ENCODE measurements around the gene FAM171A1. TPM values are rescaled to one million over a fixed set of nuclear protein-coding genes. Genes with fewer than 3 reads are reported as not detected.

The FAM171A1 gene
- polyA plus RNA-seq, 1 donor (not counting 4 experiments of a cell fraction or from before 2014, with no cell fraction given): 8.8 TPM

- FAIRE-seq: no peak
- DNase-seq (ENCODE audit: low read depth, low spot score): no peak
- Histone ChIP-seq H4K20me1 (ENCODE audit: control insufficient read depth, extremely low read depth, insufficient read depth, low read length) (no peaks in the 10 kb centered on the region), H3K9me1 (ENCODE audit: control insufficient read depth, extremely low read depth, insufficient read depth, low read length) (no peaks in the 10 kb centered on the region), H3K36me3 (ENCODE audit: control insufficient read depth in 2 of 2, extremely low read depth in 1 of 2, insufficient read depth in 2 of 2, low read length in 2 of 2) (no peaks in the 10 kb centered on the region), H3K4me2 (ENCODE audit: control insufficient read depth, extremely low read depth, insufficient read depth, low read depth, low read length) (no peak overlapping the region), H3K4me3 (ENCODE audit: control insufficient read depth in 2 of 3, extremely low read depth in 1 of 3, insufficient read depth in 2 of 3, low read depth in 1 of 3, low read length in 3 of 3) (no peak overlapping the region), H3K27ac (ENCODE audit: control insufficient read depth, insufficient read depth, low read length) (no peak overlapping the region), H2AFZ (ENCODE audit: control insufficient read depth, low read length) (no peak overlapping the region), H3K9me3 (ENCODE audit: control insufficient read depth, low read depth, low read length) (no peaks in the 10 kb centered on the region), H3K79me2 (ENCODE audit: control insufficient read depth, insufficient read depth, low read length) (no peaks in the 10 kb centered on the region), H3K9ac (ENCODE audit: control insufficient read depth, extremely low read depth, insufficient read depth, low read length) (no peak overlapping the region), H3K4me1 (ENCODE audit: control insufficient read depth, extremely low read depth, insufficient read depth, low read length) (no peaks in the 10 kb centered on the region), H3K27me3 (ENCODE audit: control insufficient read depth, extremely low read depth, insufficient read depth, low read length) (no peaks in the 10 kb centered on the region)
- TF ChIP-seq, protein P1, sequence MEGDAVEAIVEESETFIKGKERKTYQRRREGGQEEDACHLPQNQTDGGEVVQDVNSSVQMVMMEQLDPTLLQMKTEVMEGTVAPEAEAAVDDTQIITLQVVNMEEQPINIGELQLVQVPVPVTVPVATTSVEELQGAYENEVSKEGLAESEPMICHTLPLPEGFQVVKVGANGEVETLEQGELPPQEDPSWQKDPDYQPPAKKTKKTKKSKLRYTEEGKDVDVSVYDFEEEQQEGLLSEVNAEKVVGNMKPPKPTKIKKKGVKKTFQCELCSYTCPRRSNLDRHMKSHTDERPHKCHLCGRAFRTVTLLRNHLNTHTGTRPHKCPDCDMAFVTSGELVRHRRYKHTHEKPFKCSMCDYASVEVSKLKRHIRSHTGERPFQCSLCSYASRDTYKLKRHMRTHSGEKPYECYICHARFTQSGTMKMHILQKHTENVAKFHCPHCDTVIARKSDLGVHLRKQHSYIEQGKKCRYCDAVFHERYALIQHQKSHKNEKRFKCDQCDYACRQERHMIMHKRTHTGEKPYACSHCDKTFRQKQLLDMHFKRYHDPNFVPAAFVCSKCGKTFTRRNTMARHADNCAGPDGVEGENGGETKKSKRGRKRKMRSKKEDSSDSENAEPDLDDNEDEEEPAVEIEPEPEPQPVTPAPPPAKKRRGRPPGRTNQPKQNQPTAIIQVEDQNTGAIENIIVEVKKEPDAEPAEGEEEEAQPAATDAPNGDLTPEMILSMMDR (optimal IDR thresholded peaks at IDR 0.05 in 1 of 3, IDR thresholded peaks at IDR 0.05 in 1 of 3, conservative IDR thresholded peaks at IDR 0.05 in 1 of 3; ENCODE audit: extremely low read depth in 1 of 3, insufficient read depth in 2 of 3, low read length in 3 of 3): no peak
- TF ChIP-seq EZH2 (IDR thresholded peaks at IDR 0.05; ENCODE audit: low read length): no peak
- dilution Hi-C loops (cut with MboI; ENCODE audit: extremely low pct_ligation_motif_present, low sequenced_read_pairs): no loop called here
These were observed 75.4 kb downstream of the FAM171A1 start for GRCh38 chr10:15295537-15296325.

- Histone ChIP-seq H3K4me2 (ENCODE audit: control insufficient read depth, extremely low read depth, insufficient read depth, low read depth, low read length) (no peak overlapping the region), H3K4me1 (ENCODE audit: control insufficient read depth, extremely low read depth, insufficient read depth, low read length) (no peaks in the 10 kb centered on the region), H3K9ac (ENCODE audit: control insufficient read depth, extremely low read depth, insufficient read depth, low read length) (no peak overlapping the region), H2AFZ (ENCODE audit: control insufficient read depth, low read length) (no peak overlapping the region), H3K9me1 (ENCODE audit: control insufficient read depth, extremely low read depth, insufficient read depth, low read length) (no peaks in the 10 kb centered on the region), H3K27me3 (ENCODE audit: control insufficient read depth, extremely low read depth, insufficient read depth, low read length) (no peaks in the 10 kb centered on the region), H3K36me3 (ENCODE audit: control insufficient read depth in 2 of 2, extremely low read depth in 1 of 2, insufficient read depth in 2 of 2, low read length in 2 of 2) (no peaks in the 10 kb centered on the region), H3K27ac (ENCODE audit: control insufficient read depth, insufficient read depth, low read length) (no peak overlapping the region), H3K79me2 (ENCODE audit: control insufficient read depth, insufficient read depth, low read length) (no peaks in the 10 kb centered on the region), H3K9me3 (ENCODE audit: control insufficient read depth, low read depth, low read length) (no peaks in the 10 kb centered on the region), H3K4me3 (ENCODE audit: control insufficient read depth in 2 of 3, extremely low read depth in 1 of 3, insufficient read depth in 2 of 3, low read depth in 1 of 3, low read length in 3 of 3) (no peak overlapping the region), H4K20me1 (ENCODE audit: control insufficient read depth, extremely low read depth, insufficient read depth, low read length) (no peaks in the 10 kb centered on the region)
- TF ChIP-seq, protein P1 (optimal IDR thresholded peaks at IDR 0.05 in 1 of 3, IDR thresholded peaks at IDR 0.05 in 1 of 3, conservative IDR thresholded peaks at IDR 0.05 in 1 of 3; ENCODE audit: extremely low read depth in 1 of 3, insufficient read depth in 2 of 3, low read length in 3 of 3): no peak
- no peak for TF ChIP-seq EZH2 (IDR thresholded peaks at IDR 0.05; ENCODE audit: low read length)
- no peak for DNase-seq (ENCODE audit: low read depth, low spot score)
- dilution Hi-C loops (cut with MboI; ENCODE audit: extremely low pct_ligation_motif_present, low sequenced_read_pairs): no loop called here
- no peak for FAIRE-seq
These were observed 76.9 kb downstream of the FAM171A1 start for GRCh38 chr10:15293862-15294842.
